Upper lobe of left lung (tissue), 4 donors: Measurements from ENCODE around the gene DIRAS1.

Experiments
- EP300 ChIP-seq, 4 donors: sonication (generic); formaldehyde crosslinking; IDR thresholded peaks; one replicate each; pipeline ENCODE4 v1.5.1; 2017; ENCODE audit warnings: antibody characterized with exemption in 4 of 4, control low read depth in 2 of 4
- POLR2AphosphoS5 ChIP-seq, 2 donors: sonication (generic); formaldehyde crosslinking; IDR thresholded peaks; one replicate each; pipeline ENCODE4 v1.5.1; 2017; ENCODE audit warnings: antibody characterized with exemption in 2 of 2
- TF ChIP-seq, protein P1 (sequence below), 6 experiments: fragments of 450-650 bp in 4 of 6; fragments of 200-600 bp in 2 of 6; sonication (generic) in 2 of 6; IDR thresholded peaks; one replicate each; pipeline ENCODE4 v1.5.1; 2016 to 2019; ENCODE audit warnings: antibody characterized with exemption in 6 of 6

DNA sequence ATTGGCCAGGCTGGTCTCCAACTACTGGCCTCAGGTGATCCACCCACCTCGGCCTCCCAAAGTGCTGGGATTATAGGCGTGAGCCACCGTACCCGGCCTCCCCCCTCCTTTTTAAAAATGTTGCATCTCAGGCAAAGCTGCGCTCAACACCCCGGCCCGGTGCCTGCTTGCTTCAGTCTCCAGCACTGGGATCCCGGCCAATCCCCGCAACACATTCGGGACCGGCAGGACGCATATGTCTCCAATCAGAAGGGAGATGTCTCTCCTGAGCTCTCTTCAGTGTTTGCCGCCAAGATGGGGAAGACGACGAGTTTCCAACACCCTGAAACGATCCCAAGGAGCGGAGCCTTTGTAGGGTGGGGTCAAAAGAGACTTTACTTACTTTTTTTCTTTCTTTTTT lies 34.8 kb downstream of the DIRAS1 start:
- TF ChIP-seq, protein P1, sequence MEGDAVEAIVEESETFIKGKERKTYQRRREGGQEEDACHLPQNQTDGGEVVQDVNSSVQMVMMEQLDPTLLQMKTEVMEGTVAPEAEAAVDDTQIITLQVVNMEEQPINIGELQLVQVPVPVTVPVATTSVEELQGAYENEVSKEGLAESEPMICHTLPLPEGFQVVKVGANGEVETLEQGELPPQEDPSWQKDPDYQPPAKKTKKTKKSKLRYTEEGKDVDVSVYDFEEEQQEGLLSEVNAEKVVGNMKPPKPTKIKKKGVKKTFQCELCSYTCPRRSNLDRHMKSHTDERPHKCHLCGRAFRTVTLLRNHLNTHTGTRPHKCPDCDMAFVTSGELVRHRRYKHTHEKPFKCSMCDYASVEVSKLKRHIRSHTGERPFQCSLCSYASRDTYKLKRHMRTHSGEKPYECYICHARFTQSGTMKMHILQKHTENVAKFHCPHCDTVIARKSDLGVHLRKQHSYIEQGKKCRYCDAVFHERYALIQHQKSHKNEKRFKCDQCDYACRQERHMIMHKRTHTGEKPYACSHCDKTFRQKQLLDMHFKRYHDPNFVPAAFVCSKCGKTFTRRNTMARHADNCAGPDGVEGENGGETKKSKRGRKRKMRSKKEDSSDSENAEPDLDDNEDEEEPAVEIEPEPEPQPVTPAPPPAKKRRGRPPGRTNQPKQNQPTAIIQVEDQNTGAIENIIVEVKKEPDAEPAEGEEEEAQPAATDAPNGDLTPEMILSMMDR (IDR thresholded peaks at IDR 0.05) = no peak
- TF ChIP-seq EP300 (IDR thresholded peaks at IDR 0.05) (no peak), POLR2AphosphoS5 (IDR thresholded peaks at IDR 0.05) (no peak)
